Caco-2 (cell line): Measurements from ENCODE around the gene KLHL42. TPM values are rescaled to one million over a fixed set of nuclear protein-coding genes. Genes with fewer than 3 reads are reported as not detected.

ENCODE experiments used
- BruUV-seq: library from RNA; stranded (reverse); fragments of 400-500 nt; replicated peaks from 2 replicates; lab custom pipeline; 2021; lab: Mats Ljungman, UMichigan
- CTCF ChIA-PET: fragments of 300-600 bp; sonication (Branson Sonifier 250); formaldehyde crosslinking; loops from one replicate; lab custom pipeline; 2022; ENCODE audit warnings: antibody characterized with exemption; lab: Charles Lee
- POLR2A ChIA-PET: fragments of 300-600 bp; sonication (Branson Sonifier 250); formaldehyde crosslinking; loops from one replicate; lab custom pipeline; 2022; ENCODE audit warnings: antibody characterized with exemption; lab: Charles Lee
- DNase-seq, 2 experiments: peaks; one replicate each; pipeline versions ENCODE4 v3.0.0 to v3.0.0-alpha.2; 2020 to 2022
- H3K27me3 ChIP-seq: replicated peaks from 2 replicates; pipeline ENCODE4 v1.6.0; 2011; ENCODE audit warnings: low read length; ENCODE audit not compliant: control insufficient read depth, insufficient read depth
- H3K36me3 ChIP-seq: 2 replicates; pipeline ENCODE4 v1.5.1; 2011; ENCODE audit warnings: low read length; ENCODE audit not compliant: control insufficient read depth, insufficient read depth
- H3K4me1 ChIP-seq: fragments of 250-450 bp; sonication (Bioruptor Pico); 2 replicates; pipeline ENCODE4 v1.5.1; 2020; ENCODE audit warnings: mild to moderate bottlenecking
- H3K4me3 ChIP-seq: 2 replicates; pipeline ENCODE4 v1.5.1; 2011; ENCODE audit warnings: low read depth, mild to moderate bottlenecking, control low read depth, low read length
- H3K9me3 ChIP-seq: fragments of 250-450 bp; sonication (Bioruptor Pico); 2 replicates; pipeline ENCODE4 v1.5.1; 2020; ENCODE audit warnings: mild to moderate bottlenecking, moderate library complexity
- H3K27ac Mint-ChIP-seq: one replicate; pipeline ENCODE4 v1.8.0; 2022; ENCODE audit warnings: mixed read lengths; ENCODE audit not compliant: unreplicated experiment
- H3K27me3 Mint-ChIP-seq: one replicate; pipeline ENCODE4 v1.8.0; 2022; ENCODE audit warnings: mixed read lengths; ENCODE audit not compliant: insufficient read depth, unreplicated experiment
- H3K36me3 Mint-ChIP-seq: one replicate; pipeline ENCODE4 v1.8.0; 2022; ENCODE audit warnings: mild to moderate bottlenecking, mixed read lengths; ENCODE audit not compliant: insufficient read depth, unreplicated experiment
- H3K4me1 Mint-ChIP-seq: one replicate; pipeline ENCODE4 v1.8.0; 2022; ENCODE audit warnings: low read depth, mixed read lengths; ENCODE audit not compliant: unreplicated experiment
- H3K4me3 Mint-ChIP-seq: one replicate; pipeline ENCODE4 v1.8.0; 2022; ENCODE audit warnings: mild to moderate bottlenecking, moderate library complexity, mixed read lengths; ENCODE audit not compliant: unreplicated experiment
- H3K9me3 Mint-ChIP-seq: one replicate; pipeline ENCODE4 v1.8.0; 2022; ENCODE audit warnings: mixed read lengths; ENCODE audit not compliant: unreplicated experiment
- CTCF ChIP-seq, 2 experiments: fragments of 200-600 bp in 1 of 2; IDR thresholded peaks; 1 replicate in 1 of 2; 2 replicates in 1 of 2; pipeline versions ENCODE4 v1.5.1 to v1.8.0; 2011 to 2022; ENCODE audit warnings: antibody characterized with exemption in 1 of 2, control low read depth in 1 of 2, inconsistent platforms in 1 of 2, low read depth in 1 of 2, low read length in 1 of 2, mild to moderate bottlenecking in 1 of 2, moderate library complexity in 1 of 2; ENCODE audit not compliant: insufficient read depth in 1 of 2, severe bottlenecking in 1 of 2, unreplicated experiment in 1 of 2
- intact Hi-C: fragments of 100-400 bp; cut with micrococcal nuclease; formaldehyde crosslinking; loops from one replicate; pipeline ENCODE4 v1.10.0; 2022; ENCODE audit not compliant: unreplicated experiment
- total RNA-seq: library from RNA; stranded (reverse); gene quantifications from 2 replicates; pipeline ENCODE4 v1.2.3, GENCODE V29; 2022

KLHL42 gene
- total RNA-seq, 1 experiment from 2014 or later: 36.5 TPM

- peaks cover 4% of the 10 kb centered on the region for H3K36me3 ChIP-seq
- Mint-ChIP-seq H3K27me3 (no peaks in the 10 kb centered on the region), H3K27ac (no peak overlapping the region), H3K9me3 (no peaks in the 10 kb centered on the region), H3K36me3 (peaks cover 29% of the 10 kb centered on the region), H3K4me3 (no peak overlapping the region), H3K4me1 (peaks cover under 1% of the 10 kb centered on the region)
- H3K27me3 ChIP-seq: no peaks in the 10 kb centered on the region
- intact Hi-C loops: no loop called here
- no peaks in the 10 kb centered on the region for H3K9me3 ChIP-seq
- no peak for TF ChIP-seq CTCF (IDR thresholded peaks at IDR 0.05; ENCODE audit: insufficient read depth in 1 of 2, low read depth in 1 of 2, low read length in 1 of 2, severe bottlenecking in 1 of 2, unreplicated experiment in 1 of 2)
- H3K4me1 ChIP-seq: no peaks in the 10 kb centered on the region
- CTCF ChIA-PET: interaction anchor here (0.6 kb wide), 1 partner anchor 257 kb away, joined by 7 read pairs; no protein-coding TSS in a partner anchor
- no TSS peak for BruUV-seq
- no peak for DNase-seq
- no peak overlapping the region for H3K4me3 ChIP-seq
- POLR2A ChIA-PET: no interaction called here
Measured at GRCh38 chr12:27801630-27802029, 21.6 kb downstream of the KLHL42 start.

- CTCF ChIA-PET: no interaction called here
- Mint-ChIP-seq H3K9me3 (no peaks in the 10 kb centered on the region), H3K4me1 (peaks cover 7% of the 10 kb centered on the region), H3K4me3 (no peak overlapping the region), H3K36me3 (peaks cover 20% of the 10 kb centered on the region), H3K27me3 (no peaks in the 10 kb centered on the region), H3K27ac (no peak overlapping the region)
- intact Hi-C loops: no loop called here
- no TSS peak for BruUV-seq
- Histone ChIP-seq H3K27me3 (no peaks in the 10 kb centered on the region), H3K9me3 (no peaks in the 10 kb centered on the region), H3K4me1 (no peaks in the 10 kb centered on the region), H3K36me3 (peaks cover 1% of the 10 kb centered on the region; the same call in 1 of the 2 replicates), H3K4me3 (no peak overlapping the region)
- TF ChIP-seq CTCF (IDR thresholded peaks at IDR 0.05; ENCODE audit: insufficient read depth in 1 of 2, low read depth in 1 of 2, low read length in 1 of 2, severe bottlenecking in 1 of 2, unreplicated experiment in 1 of 2): no peak
- POLR2A ChIA-PET: no interaction called here
- DNase-seq: no peak
Measured at GRCh38 chr12:27802511-27802910, 22.5 kb downstream of the KLHL42 start.

- H3K9me3 ChIP-seq: no peaks in the 10 kb centered on the region
- no peaks in the 10 kb centered on the region for H3K27me3 ChIP-seq
- intact Hi-C loops: no loop called here
- CTCF ChIA-PET: no interaction called here
- Mint-ChIP-seq H3K4me3 (no peak overlapping the region), H3K36me3 (peaks cover 16% of the 10 kb centered on the region), H3K9me3 (no peaks in the 10 kb centered on the region), H3K27me3 (no peaks in the 10 kb centered on the region), H3K4me1 (peaks cover 7% of the 10 kb centered on the region), H3K27ac (no peak overlapping the region)
- no peak overlapping the region for H3K4me3 ChIP-seq
- BruUV-seq: no TSS peak
- DNase-seq: no peak
- peaks cover under 1% of the 10 kb centered on the region; the same call in 1 of the 2 replicates for H3K36me3 ChIP-seq
- POLR2A ChIA-PET: no interaction called here
- no peaks in the 10 kb centered on the region for H3K4me1 ChIP-seq
- no peak for TF ChIP-seq CTCF (IDR thresholded peaks at IDR 0.05; ENCODE audit: insufficient read depth in 1 of 2, low read depth in 1 of 2, low read length in 1 of 2, severe bottlenecking in 1 of 2, unreplicated experiment in 1 of 2)
Measured at GRCh38 chr12:27802936-27803335, 22.9 kb downstream of the KLHL42 start.
